SK-N-SH (cell line): ENCODE measurements around the gene HAGH. TPM values are rescaled to one million over a fixed set of nuclear protein-coding genes. Genes with fewer than 3 reads are reported as not detected.
A peak's percentile ranks its signal among the peaks of the same experiment; 100 is the strongest.

Experiments used
- FOSL2 ChIP-seq: IDR thresholded peaks from 2 replicates; pipeline ENCODE4 v1.4.0; 2012; ENCODE audit warnings: low read depth, mild to moderate bottlenecking, moderate library complexity, borderline replicate concordance
- FOXJ3 ChIP-seq: sonication (generic); formaldehyde crosslinking; IDR thresholded peaks from 2 replicates; pipeline ENCODE4 v1.5.1; 2020; ENCODE audit warnings: mild to moderate bottlenecking, missing genetic modification reagents
- FOXM1 ChIP-seq: IDR thresholded peaks from 2 replicates; pipeline ENCODE4 v1.4.0; 2012; ENCODE audit warnings: low read depth, mild to moderate bottlenecking
- GATA2 ChIP-seq: sonication (generic); formaldehyde crosslinking; IDR thresholded peaks from 2 replicates; pipeline ENCODE4 v1.5.0; 2020; ENCODE audit warnings: mild to moderate bottlenecking, missing genetic modification reagents
- IRF3 ChIP-seq: fragments of 150-350 bp; IDR thresholded peaks from 2 replicates; pipeline ENCODE4 v1.6.1; 2016; ENCODE audit warnings: mild to moderate bottlenecking, low read depth, low read length
- MAX ChIP-seq: IDR thresholded peaks from 2 replicates; pipeline ENCODE4 v1.4.0; 2012; ENCODE audit warnings: low read depth
- MXI1 ChIP-seq: IDR thresholded peaks from 2 replicates; pipeline ENCODE4 v1.6.1; 2012; ENCODE audit warnings: mild to moderate bottlenecking, low read depth, low read length, improper control_type of control experiment
- NFIC ChIP-seq: IDR thresholded peaks from 2 replicates; pipeline ENCODE4 v1.4.0; 2012; ENCODE audit warnings: borderline replicate concordance
- RFX5 ChIP-seq: IDR thresholded peaks from 2 replicates; pipeline ENCODE4 v1.6.1; 2012; ENCODE audit warnings: mild to moderate bottlenecking, improper control_type of control experiment, low read length
- SIN3A ChIP-seq: IDR thresholded peaks from 2 replicates; pipeline ENCODE4 v1.6.1; 2012; ENCODE audit warnings: low read depth, mild to moderate bottlenecking, low read length, moderate library complexity, borderline replicate concordance
- SMC3 ChIP-seq: IDR thresholded peaks from 2 replicates; pipeline ENCODE4 v1.6.1; 2012; ENCODE audit warnings: low read depth, low read length, improper control_type of control experiment
- TCF12 ChIP-seq: IDR thresholded peaks from 2 replicates; pipeline ENCODE4 v1.4.0; 2012
- USF2 ChIP-seq: fragments of 150-350 bp; IDR thresholded peaks from 2 replicates; pipeline ENCODE4 v1.6.1; 2017; ENCODE audit warnings: antibody characterized with exemption, low read length, low read depth, borderline replicate concordance
- YY1 ChIP-seq: IDR thresholded peaks from 2 replicates; pipeline ENCODE4 v1.4.0; 2012; ENCODE audit warnings: low read depth, mild to moderate bottlenecking
- ZBTB33 ChIP-seq: IDR thresholded peaks from 2 replicates; pipeline ENCODE4 v1.4.0; 2012; ENCODE audit warnings: low read depth, borderline replicate concordance
- polyA plus RNA-seq, 3 experiments: library from polyadenylated mRNA; depleted of rRNA; stranded (reverse); fragments of >200 nt; gene quantifications; 2 replicates each; pipeline ENCODE4 v1.2.3, GENCODE V29; 2012
- TF ChIP-seq, protein P1 (sequence below): fragments of 200-600 bp; sonication (generic); IDR thresholded peaks from 2 replicates; pipeline ENCODE4 v1.6.1; 2017; ENCODE audit warnings: antibody characterized with exemption, mild to moderate bottlenecking, moderate library complexity
- TF ChIP-seq, protein P2 (sequence below): IDR thresholded peaks from 2 replicates; pipeline ENCODE4 v1.4.0; 2012; ENCODE audit warnings: low read depth, borderline replicate concordance

Gene HAGH
- polyA plus RNA-seq, 1 of the 3 experiments (the other 2 are of a cell fraction) = 138 TPM

DNA sequence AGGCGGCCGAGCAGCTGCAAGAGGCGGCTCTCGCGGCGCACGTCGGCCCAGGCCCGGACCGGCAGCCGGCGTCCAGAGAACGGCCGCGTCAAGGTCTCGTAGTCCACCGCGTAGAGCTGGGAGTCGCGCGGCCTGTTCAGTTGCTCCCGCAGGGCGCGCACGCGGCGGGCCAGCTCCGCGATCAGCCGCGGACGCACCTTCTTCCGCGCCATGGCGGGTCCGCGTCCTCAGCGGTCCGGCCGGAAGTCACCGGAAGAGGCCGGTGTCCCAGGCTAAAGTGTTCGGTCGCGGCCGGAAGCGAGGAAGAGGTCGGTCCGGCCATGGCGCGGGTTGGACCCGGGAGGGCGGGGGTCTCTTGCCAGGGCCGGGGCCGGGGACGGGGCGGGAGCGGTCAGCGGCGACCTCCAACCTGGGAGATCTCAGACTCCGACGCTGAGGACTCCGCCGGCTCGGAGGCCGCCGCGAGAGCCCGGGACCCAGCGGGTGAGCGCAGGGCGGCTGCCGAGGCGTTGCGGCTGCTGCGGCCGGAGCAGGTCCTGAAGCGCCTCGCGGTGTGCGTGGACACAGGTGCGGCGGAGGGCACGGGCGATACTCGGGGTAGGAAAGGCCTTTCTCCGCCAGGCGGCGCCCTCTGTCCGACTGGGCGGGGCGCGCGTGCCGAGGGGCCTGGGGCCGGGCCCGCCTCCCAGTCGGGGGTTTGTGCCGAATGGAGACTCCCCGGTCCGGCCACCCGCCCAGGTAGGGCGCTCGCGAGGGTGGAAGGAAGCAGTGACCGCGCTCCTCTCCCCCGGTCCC is 53.5 kb downstream of the HAGH start, which contains the start of gene MRPS34 (continued):
- TF ChIP-seq IRF3 = no peak
- no peak for TF ChIP-seq NFIC
- TF ChIP-seq ZBTB33 = no peak
- TF ChIP-seq FOSL2 = no peak
- TF ChIP-seq RFX5 = no peak
- TF ChIP-seq, protein P1, sequence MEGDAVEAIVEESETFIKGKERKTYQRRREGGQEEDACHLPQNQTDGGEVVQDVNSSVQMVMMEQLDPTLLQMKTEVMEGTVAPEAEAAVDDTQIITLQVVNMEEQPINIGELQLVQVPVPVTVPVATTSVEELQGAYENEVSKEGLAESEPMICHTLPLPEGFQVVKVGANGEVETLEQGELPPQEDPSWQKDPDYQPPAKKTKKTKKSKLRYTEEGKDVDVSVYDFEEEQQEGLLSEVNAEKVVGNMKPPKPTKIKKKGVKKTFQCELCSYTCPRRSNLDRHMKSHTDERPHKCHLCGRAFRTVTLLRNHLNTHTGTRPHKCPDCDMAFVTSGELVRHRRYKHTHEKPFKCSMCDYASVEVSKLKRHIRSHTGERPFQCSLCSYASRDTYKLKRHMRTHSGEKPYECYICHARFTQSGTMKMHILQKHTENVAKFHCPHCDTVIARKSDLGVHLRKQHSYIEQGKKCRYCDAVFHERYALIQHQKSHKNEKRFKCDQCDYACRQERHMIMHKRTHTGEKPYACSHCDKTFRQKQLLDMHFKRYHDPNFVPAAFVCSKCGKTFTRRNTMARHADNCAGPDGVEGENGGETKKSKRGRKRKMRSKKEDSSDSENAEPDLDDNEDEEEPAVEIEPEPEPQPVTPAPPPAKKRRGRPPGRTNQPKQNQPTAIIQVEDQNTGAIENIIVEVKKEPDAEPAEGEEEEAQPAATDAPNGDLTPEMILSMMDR = peak; percentile 74
- no peak for TF ChIP-seq TCF12
- peak; percentile 83; the same call in 1 of the 2 replicates for TF ChIP-seq SIN3A
- TF ChIP-seq, protein P2, sequence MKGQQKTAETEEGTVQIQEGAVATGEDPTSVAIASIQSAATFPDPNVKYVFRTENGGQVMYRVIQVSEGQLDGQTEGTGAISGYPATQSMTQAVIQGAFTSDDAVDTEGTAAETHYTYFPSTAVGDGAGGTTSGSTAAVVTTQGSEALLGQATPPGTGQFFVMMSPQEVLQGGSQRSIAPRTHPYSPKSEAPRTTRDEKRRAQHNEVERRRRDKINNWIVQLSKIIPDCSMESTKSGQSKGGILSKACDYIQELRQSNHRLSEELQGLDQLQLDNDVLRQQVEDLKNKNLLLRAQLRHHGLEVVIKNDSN = no peak
- TF ChIP-seq USF2 = no peak
- TF ChIP-seq MAX = peak; percentile 44
- TF ChIP-seq GATA2 (CRISPR knock-in tag) = no peak
- no peak for TF ChIP-seq FOXM1
- peak; percentile 19; the same call in 1 of the 2 replicates for TF ChIP-seq SMC3
- peak; percentile 55; the same call in 1 of the 2 replicates for TF ChIP-seq MXI1
- TF ChIP-seq YY1 = peak; percentile 89
- no peak for TF ChIP-seq FOXJ3 (CRISPR knock-in tag)
